ENCODE measurements around the gene MAGEH1.
"Not testable (repeated sequence)": the region's sequence is repeated elsewhere in the genome, so short reads cannot be mapped to it uniquely, and the experiment has no call there.

MAGEH1 gene

GRCh38 chrX:55451990-55452832, at the start of gene MAGEH1:
TSS of gene MAGEH1 (plus strand) at chrX:55452127. CDS start at chrX:55452375, 248 bp downstream.
- peak; percentile 56 to 71 for DNase-seq (ENCODE audit: low read depth in 2 of 2)

GRCh38 chrX:55427079-55427478, 24.8 kb upstream of the MAGEH1 start:
- DNase-seq (ENCODE audit: low read depth in 2 of 2), result not testable (repeated sequence)

- not testable (repeated sequence) for DNase-seq (ENCODE audit: low read depth in 2 of 2)
Measured at GRCh38 chrX:55443468-55443867, 8.5 kb upstream of the MAGEH1 start.

GRCh38 chrX:55450259-55450658, 1.7 kb upstream of the MAGEH1 start:
- DNase-seq (ENCODE audit: low read depth in 2 of 2), result no peak

GRCh38 chrX:55451141-55451540, 786 bp upstream of the MAGEH1 start:
- DNase-seq (ENCODE audit: low read depth in 2 of 2), result no peak

GRCh38 chrX:55451626-55451989, 319 bp upstream of the MAGEH1 start:
- DNase-seq (ENCODE audit: low read depth in 2 of 2), result no peak

GRCh38 chrX:55452833-55453124, 852 bp downstream of the MAGEH1 start:
- no peak for DNase-seq (ENCODE audit: low read depth in 2 of 2)

- not testable (repeated sequence) for DNase-seq (ENCODE audit: low read depth in 2 of 2)
Measured at GRCh38 chrX:55455708-55456107, 3.8 kb downstream of the MAGEH1 start.

- DNase-seq (ENCODE audit: low read depth in 2 of 2), result not testable (repeated sequence)
Measured at GRCh38 chrX:55459426-55459825, 7.5 kb downstream of the MAGEH1 start.

GRCh38 chrX:55459926-55460325, 8.0 kb downstream of the MAGEH1 start:
- not testable (repeated sequence) for DNase-seq (ENCODE audit: low read depth in 2 of 2)

GRCh38 chrX:55464050-55464449, 12.1 kb downstream of the MAGEH1 start:
- DNase-seq (ENCODE audit: low read depth in 2 of 2), result not testable (repeated sequence)

- not testable (repeated sequence) for DNase-seq (ENCODE audit: low read depth in 2 of 2)
Measured at GRCh38 chrX:55465108-55465507, 13.2 kb downstream of the MAGEH1 start.

GRCh38 chrX:55465791-55466190, 13.9 kb downstream of the MAGEH1 start:
- not testable (repeated sequence) for DNase-seq (ENCODE audit: low read depth in 2 of 2)

GRCh38 chrX:55479956-55480355, 28.0 kb downstream of the MAGEH1 start:
- DNase-seq (ENCODE audit: low read depth in 2 of 2), result not testable (repeated sequence)

GRCh38 chrX:55480390-55481062, 28.6 kb downstream of the MAGEH1 start:
- no peak for DNase-seq (ENCODE audit: low read depth in 2 of 2)

GRCh38 chrX:55484948-55485347, 33.0 kb downstream of the MAGEH1 start:
- DNase-seq (ENCODE audit: low read depth in 2 of 2), result no peak

GRCh38 chrX:55486736-55487135, 34.8 kb downstream of the MAGEH1 start:
- DNase-seq (ENCODE audit: low read depth in 2 of 2), result no peak

GRCh38 chrX:55487143-55487542, 35.2 kb downstream of the MAGEH1 start:
- DNase-seq (ENCODE audit: low read depth in 2 of 2), result no peak

- DNase-seq (ENCODE audit: low read depth in 2 of 2), result no peak
Measured at GRCh38 chrX:55488006-55488592, 36.2 kb downstream of the MAGEH1 start.

GRCh38 chrX:55488593-55489313, 36.8 kb downstream of the MAGEH1 start:
- peak; percentile 21 to 38 for DNase-seq (ENCODE audit: low read depth in 2 of 2)

GRCh38 chrX:55489314-55490009, 37.5 kb downstream of the MAGEH1 start, which contains the start of gene USP51:
TSS of gene USP51 (minus strand) at chrX:55489848. CDS start at chrX:55488939, 909 bp downstream.
- no peak for DNase-seq (ENCODE audit: low read depth in 2 of 2)

All from stimulated activated CD4-positive, alpha-beta T cell treated with anti-CD3 and anti-CD28 coated beads, Interleukin-12 subunit alpha, Interleukin-12 subunit beta, amount 100 ng/mL, for 24 hours (primary cell).